ENCODE results near the gene CSRNP3. TPM values are rescaled to one million over a fixed set of nuclear protein-coding genes. Genes with fewer than 3 reads are reported as not detected.

CSRNP3 gene
- total and polyA plus RNA-seq, 9 donors = 5.9 to 15.6 (median 12.4) TPM

DNA sequence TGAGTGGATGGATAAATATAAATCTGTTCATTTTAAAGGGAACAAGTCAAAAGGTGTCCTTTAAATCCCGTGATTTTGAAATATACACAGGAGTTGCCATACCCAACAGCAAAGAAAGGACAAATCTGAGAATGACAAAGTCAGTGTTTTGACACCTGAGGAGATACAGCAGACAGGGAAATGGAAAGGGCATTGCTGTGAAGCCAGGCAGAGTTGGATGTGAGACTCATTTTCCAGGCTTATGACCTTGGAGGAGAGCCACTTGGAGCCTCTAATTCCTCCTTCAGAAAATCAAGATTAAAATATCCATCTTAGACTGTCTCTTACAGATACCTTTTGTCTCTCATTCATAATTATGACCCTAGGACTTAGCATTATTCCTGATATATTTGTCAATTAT, 170.0 kb downstream of the CSRNP3 start:
- no peaks in the 10 kb centered on the region for H3K36me3 ChIP-seq (ENCODE audit: control insufficient read depth, insufficient read depth, low read length)

DNA sequence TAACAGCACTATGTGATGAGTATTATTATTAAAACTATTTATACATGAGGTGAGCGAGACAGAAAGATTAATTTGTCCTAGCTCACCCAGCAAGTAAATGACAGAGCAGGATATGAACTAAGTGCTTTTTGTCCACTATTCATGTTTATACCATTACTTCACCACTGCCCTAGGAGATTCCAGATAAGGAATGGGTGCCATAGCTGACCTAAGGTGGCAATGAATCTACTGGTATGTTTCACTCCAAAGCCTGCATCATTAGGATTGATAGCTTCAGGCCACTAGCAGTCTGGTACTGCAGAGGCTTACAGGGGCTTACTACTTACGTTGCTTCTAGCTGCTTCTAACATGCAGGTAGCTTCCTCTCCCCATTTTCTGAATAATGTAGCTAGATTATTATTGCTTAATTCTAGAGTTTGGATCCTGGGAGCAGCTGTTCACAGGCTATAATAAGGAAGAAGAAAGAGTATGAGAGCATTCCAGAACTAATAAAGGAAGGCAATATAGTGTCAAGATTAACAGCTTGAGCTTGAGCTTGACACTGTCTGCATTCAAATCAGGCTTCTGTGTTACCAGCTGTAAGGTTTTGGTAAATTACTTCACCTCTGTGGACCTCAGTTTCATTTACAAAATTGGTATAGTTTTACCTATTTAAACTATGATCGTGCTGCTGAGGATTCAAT, 170.9 kb downstream of the CSRNP3 start:
- Histone ChIP-seq H3K9me3 (replicated peaks; ENCODE audit: control insufficient read depth, low read depth, low read length) (peaks cover 3% of the 10 kb centered on the region), H3K27me3 (ENCODE audit: control insufficient read depth, insufficient read depth, low read length) (no peaks in the 10 kb centered on the region), H3K4me3 (ENCODE audit: low read length) (no peak overlapping the region), H3K36me3 (ENCODE audit: control insufficient read depth, insufficient read depth, low read length) (no peaks in the 10 kb centered on the region), H3K4me1 (ENCODE audit: control insufficient read depth, insufficient read depth, low read length) (peaks cover 2% of the 10 kb centered on the region), H3K27ac (ENCODE audit: low read length) (no peak overlapping the region)
- DNase-seq = no peak
- WGBS (ENCODE audit: insufficient coverage) = no CpG with 5 or more reads among the region's 3 CpGs

More for the DNA sequence above, 170.0 kb downstream of the CSRNP3 start:
- peaks cover 3% of the 10 kb centered on the region for H3K9me3 ChIP-seq (replicated peaks; ENCODE audit: control insufficient read depth, low read depth, low read length)
- H3K4me3 ChIP-seq (ENCODE audit: low read length) = no peak overlapping the region
- no peak overlapping the region for H3K27ac ChIP-seq (ENCODE audit: low read length)
- no peaks in the 10 kb centered on the region for H3K27me3 ChIP-seq (ENCODE audit: control insufficient read depth, insufficient read depth, low read length)
- WGBS (ENCODE audit: insufficient coverage) = 80% methylated on average over 1 of the region's 1 CpG
- peak; percentile 25 for DNase-seq
- H3K4me1 ChIP-seq (ENCODE audit: control insufficient read depth, insufficient read depth, low read length) = peaks cover 7% of the 10 kb centered on the region

DNA sequence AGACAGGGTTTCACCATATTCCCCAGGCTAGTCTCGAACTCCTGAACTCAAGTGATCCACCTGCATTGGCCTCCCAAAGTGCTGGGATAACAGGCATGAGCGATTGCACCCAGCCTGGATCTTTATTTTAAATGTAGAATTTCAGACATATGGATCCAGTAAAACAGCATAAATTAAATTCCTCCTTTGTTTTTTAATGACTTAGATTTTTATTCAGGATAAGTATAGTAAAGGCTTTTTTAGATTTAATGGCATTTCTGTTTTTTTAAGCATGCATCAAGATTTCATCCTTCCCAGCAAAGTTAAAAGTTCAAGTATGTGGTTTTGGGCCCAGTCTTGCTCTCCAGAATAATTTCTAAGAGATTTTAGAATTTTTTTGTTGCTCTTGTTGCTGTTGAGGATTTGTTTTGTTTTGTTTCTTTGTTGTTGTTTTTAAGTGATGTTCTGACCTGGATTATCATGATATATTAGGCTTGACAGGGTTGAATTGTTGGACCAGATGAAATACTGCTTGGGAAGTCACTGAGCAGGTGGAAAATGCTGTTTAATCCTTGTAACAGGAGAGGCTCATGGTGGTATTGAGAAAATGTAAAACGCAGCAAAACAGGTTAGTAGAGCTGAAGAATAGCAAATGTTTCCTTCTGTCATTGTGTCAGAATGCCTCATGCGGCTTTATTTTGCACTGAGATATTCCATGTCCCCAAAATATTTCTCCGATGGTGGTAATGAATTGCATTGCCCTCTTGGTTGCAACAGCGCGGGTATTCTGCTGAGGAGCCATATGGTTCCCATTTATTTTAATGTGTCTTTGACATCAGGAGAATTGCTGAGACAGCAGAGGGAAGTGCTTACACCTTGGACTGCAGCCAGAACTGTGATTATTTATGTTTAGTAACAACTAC, 176.7 kb downstream of the CSRNP3 start:
- H3K4me1 ChIP-seq (ENCODE audit: control insufficient read depth, insufficient read depth, low read length) = peaks cover 5% of the 10 kb centered on the region
- H3K27me3 ChIP-seq (ENCODE audit: control insufficient read depth, insufficient read depth, low read length) = no peaks in the 10 kb centered on the region
- 0% methylated on average over 1 of the region's 7 CpGs for WGBS (ENCODE audit: insufficient coverage)
- H3K9me3 ChIP-seq (replicated peaks; ENCODE audit: control insufficient read depth, low read depth, low read length) = peaks cover 3% of the 10 kb centered on the region
- peak; percentile 84 for DNase-seq
- no peak overlapping the region for H3K4me3 ChIP-seq (ENCODE audit: low read length)
- H3K36me3 ChIP-seq (ENCODE audit: control insufficient read depth, insufficient read depth, low read length) = no peaks in the 10 kb centered on the region
- H3K27ac ChIP-seq (ENCODE audit: low read length) = peak overlapping the region; percentile 42

DNA sequence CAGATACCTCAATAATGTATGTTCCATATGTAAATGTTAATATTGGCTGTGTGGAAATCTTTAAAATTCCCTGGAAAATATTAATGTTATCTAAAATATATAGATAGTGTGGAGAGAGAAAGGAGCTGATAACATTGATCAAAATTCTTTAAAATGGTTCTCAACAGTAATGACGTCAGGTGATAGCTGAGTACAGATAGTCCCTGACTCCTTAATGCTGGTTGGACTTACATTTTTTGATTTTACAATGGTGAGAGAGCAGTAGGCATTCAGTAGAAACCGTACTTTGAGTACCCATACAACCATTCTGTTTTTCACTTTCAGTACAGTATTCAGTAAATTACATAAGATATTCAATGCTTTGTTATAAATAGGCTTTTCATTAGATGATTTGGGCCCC, 177.9 kb downstream of the CSRNP3 start:
- peaks cover 5% of the 10 kb centered on the region for H3K4me1 ChIP-seq (ENCODE audit: control insufficient read depth, insufficient read depth, low read length)
- no peak overlapping the region for H3K4me3 ChIP-seq (ENCODE audit: low read length)
- H3K36me3 ChIP-seq (ENCODE audit: control insufficient read depth, insufficient read depth, low read length) = no peaks in the 10 kb centered on the region
- H3K27me3 ChIP-seq (ENCODE audit: control insufficient read depth, insufficient read depth, low read length) = no peaks in the 10 kb centered on the region
- WGBS (ENCODE audit: insufficient coverage) = no CpG with 5 or more reads among the region's 2 CpGs
- no peak overlapping the region for H3K27ac ChIP-seq (ENCODE audit: low read length)
- DNase-seq = no peak
- H3K9me3 ChIP-seq (replicated peaks; ENCODE audit: control insufficient read depth, low read depth, low read length) = peaks cover 3% of the 10 kb centered on the region

DNA sequence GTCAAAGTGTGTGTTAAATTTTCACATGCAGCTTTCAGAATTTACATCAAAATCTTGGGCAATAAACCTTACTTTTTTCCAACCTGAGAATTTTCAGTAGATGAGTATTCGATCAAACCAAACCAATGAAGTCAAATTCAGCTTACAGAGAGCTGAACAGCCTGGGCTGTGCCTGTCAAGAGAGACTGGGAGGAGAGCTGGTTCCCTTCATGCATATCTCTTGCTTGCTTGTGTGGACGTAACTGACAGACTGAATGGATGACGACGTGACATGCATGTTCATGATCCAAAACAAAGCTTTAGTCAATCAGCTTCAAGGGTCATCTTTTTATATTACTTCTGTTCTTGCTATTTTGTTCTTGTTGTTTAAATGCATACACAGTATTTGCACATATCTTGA, 179.3 kb downstream of the CSRNP3 start:
- no peaks in the 10 kb centered on the region for H3K9me3 ChIP-seq (replicated peaks; ENCODE audit: control insufficient read depth, low read depth, low read length)
- WGBS (ENCODE audit: insufficient coverage) = no CpG with 5 or more reads among the region's 4 CpGs
- H3K27ac ChIP-seq (ENCODE audit: low read length) = no peak overlapping the region
- no peak overlapping the region for H3K4me3 ChIP-seq (ENCODE audit: low read length)
- H3K4me1 ChIP-seq (ENCODE audit: control insufficient read depth, insufficient read depth, low read length) = peaks cover 5% of the 10 kb centered on the region
- H3K36me3 ChIP-seq (ENCODE audit: control insufficient read depth, insufficient read depth, low read length) = no peaks in the 10 kb centered on the region
- H3K27me3 ChIP-seq (ENCODE audit: control insufficient read depth, insufficient read depth, low read length) = no peaks in the 10 kb centered on the region
- no peak for DNase-seq

DNA sequence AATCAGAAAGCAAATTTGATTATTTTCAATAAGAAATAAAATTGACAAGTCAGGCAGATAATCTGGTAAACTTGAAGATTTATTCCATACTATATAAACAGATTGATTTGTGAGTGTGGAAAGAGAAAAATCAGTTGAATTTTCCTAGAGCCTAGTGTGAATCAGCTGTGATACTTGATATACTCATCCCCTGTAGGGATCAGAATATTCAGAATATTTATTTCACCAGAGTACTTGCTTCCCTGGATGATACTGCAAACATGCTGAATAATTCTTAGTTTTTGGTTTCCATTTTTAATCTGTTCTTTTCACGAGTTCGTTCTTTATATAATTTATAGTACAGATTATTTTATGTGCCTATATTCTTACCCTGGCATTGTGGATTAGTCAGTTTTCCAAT, 181.7 kb downstream of the CSRNP3 start:
- H3K4me3 ChIP-seq (ENCODE audit: low read length) = no peak overlapping the region
- no peaks in the 10 kb centered on the region for H3K9me3 ChIP-seq (replicated peaks; ENCODE audit: control insufficient read depth, low read depth, low read length)
- no peaks in the 10 kb centered on the region for H3K27me3 ChIP-seq (ENCODE audit: control insufficient read depth, insufficient read depth, low read length)
- no CpG with 5 or more reads among the region's 2 CpGs for WGBS (ENCODE audit: insufficient coverage)
- H3K27ac ChIP-seq (ENCODE audit: low read length) = no peak overlapping the region
- H3K4me1 ChIP-seq (ENCODE audit: control insufficient read depth, insufficient read depth, low read length) = peaks cover 3% of the 10 kb centered on the region
- no peaks in the 10 kb centered on the region for H3K36me3 ChIP-seq (ENCODE audit: control insufficient read depth, insufficient read depth, low read length)
- no peak for DNase-seq

DNA sequence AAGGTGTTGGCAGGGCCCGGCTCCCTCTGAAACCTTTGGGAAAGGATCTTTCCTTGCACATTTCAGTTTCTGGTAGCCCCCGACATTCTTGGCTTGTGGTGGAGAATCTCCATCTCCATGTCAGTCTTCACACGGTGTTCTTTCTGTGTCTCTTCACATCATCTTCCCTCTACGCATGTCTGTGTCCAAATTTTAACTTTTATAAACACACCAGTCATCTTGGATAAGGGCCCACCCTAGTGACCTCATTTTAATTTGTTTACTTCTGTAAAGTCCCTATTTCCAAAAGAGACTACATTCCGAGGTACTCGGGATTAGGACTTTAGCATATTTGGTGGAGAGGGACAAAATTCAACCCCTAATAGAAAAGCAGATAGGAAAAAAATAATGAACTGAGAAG, 186.2 kb downstream of the CSRNP3 start:
- H3K36me3 ChIP-seq (ENCODE audit: control insufficient read depth, insufficient read depth, low read length) = peaks cover 12% of the 10 kb centered on the region
- H3K4me3 ChIP-seq (ENCODE audit: low read length) = no peak overlapping the region
- H3K27ac ChIP-seq (ENCODE audit: low read length) = no peak overlapping the region
- peak; percentile 65 for DNase-seq
- no peaks in the 10 kb centered on the region for H3K4me1 ChIP-seq (ENCODE audit: control insufficient read depth, insufficient read depth, low read length)
- H3K9me3 ChIP-seq (replicated peaks; ENCODE audit: control insufficient read depth, low read depth, low read length) = no peaks in the 10 kb centered on the region
- 50% methylated on average over 4 of the region's 6 CpGs for WGBS (ENCODE audit: insufficient coverage)
- H3K27me3 ChIP-seq (ENCODE audit: control insufficient read depth, insufficient read depth, low read length) = no peaks in the 10 kb centered on the region

DNA sequence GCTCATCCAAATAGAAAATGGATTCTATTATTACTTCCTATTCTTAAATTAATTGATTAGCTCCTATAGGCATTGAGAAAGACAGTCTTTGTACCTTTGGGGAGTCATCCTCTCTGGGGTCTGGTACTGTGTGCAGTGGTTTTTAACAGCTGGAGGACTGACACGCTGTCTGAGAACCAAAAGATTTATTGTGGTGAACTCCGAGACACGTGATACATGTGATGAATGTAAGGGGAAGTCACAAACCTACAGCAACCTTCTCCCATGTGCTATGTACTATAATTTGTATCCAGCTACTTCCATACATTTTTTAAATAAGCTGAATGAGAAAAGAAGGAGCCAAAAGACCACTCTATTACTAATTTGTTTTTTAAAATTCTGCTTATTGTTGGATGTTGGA, 190.9 kb downstream of the CSRNP3 start:
- no CpG with 5 or more reads among the region's 3 CpGs for WGBS (ENCODE audit: insufficient coverage)
- no peaks in the 10 kb centered on the region for H3K9me3 ChIP-seq (replicated peaks; ENCODE audit: control insufficient read depth, low read depth, low read length)
- peaks cover 12% of the 10 kb centered on the region for H3K36me3 ChIP-seq (ENCODE audit: control insufficient read depth, insufficient read depth, low read length)
- no peaks in the 10 kb centered on the region for H3K27me3 ChIP-seq (ENCODE audit: control insufficient read depth, insufficient read depth, low read length)
- no peaks in the 10 kb centered on the region for H3K4me1 ChIP-seq (ENCODE audit: control insufficient read depth, insufficient read depth, low read length)
- H3K4me3 ChIP-seq (ENCODE audit: low read length) = no peak overlapping the region
- no peak overlapping the region for H3K27ac ChIP-seq (ENCODE audit: low read length)
- no peak for DNase-seq

DNA sequence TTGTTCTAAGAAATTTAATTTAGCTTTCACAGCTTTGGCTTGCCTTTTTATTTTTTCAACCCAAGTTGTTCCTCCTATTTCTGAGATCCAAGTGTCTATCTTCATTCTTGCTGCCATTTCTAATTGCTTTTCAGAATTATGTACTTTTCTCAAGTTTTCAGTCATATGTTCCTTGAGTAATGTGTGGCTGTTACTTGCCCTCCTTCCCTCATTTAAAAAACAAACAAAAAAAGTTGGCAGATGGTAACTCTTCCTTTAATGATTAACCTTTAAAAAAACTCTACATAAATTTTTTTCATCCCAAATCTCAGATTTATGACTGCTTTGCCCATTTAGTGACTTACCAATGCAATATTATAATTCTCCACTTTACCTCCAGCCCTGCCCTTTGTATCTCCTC, 193.2 kb downstream of the CSRNP3 start:
- H3K36me3 ChIP-seq (ENCODE audit: control insufficient read depth, insufficient read depth, low read length) = peaks cover 8% of the 10 kb centered on the region
- no peaks in the 10 kb centered on the region for H3K27me3 ChIP-seq (ENCODE audit: control insufficient read depth, insufficient read depth, low read length)
- no peak overlapping the region for H3K4me3 ChIP-seq (ENCODE audit: low read length)

DNA sequence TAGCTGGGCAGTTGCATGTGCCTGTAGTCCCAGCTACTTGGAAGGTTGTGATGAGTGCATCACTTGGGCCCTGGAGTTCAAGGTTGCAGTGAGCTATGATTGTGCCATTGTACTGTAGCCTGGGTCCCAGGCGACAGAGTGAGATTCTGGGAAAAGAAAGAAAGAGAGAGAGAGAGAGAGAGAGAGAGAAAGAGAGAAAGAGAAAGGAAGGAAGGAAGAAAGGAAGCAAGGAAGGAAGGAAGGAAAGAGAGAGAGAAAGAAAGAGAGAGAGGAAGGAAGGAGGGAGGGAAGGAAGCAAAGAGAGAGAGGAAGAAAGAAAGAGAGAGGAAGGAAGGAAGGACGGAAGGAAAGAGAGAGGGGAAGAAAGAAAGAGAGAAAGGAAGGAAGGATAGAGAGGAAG, 196.1 kb downstream of the CSRNP3 start:
- H3K27me3 ChIP-seq (ENCODE audit: control insufficient read depth, insufficient read depth, low read length) = no peaks in the 10 kb centered on the region
- no peak overlapping the region for H3K4me3 ChIP-seq (ENCODE audit: low read length)
- no peaks in the 10 kb centered on the region for H3K4me1 ChIP-seq (ENCODE audit: control insufficient read depth, insufficient read depth, low read length)
- H3K9me3 ChIP-seq (replicated peaks; ENCODE audit: control insufficient read depth, low read depth, low read length) = no peaks in the 10 kb centered on the region
- 85% methylated on average over 2 of the region's 2 CpGs for WGBS (ENCODE audit: insufficient coverage)
- no peak overlapping the region for H3K27ac ChIP-seq (ENCODE audit: low read length)
- no peak for DNase-seq
- no peaks in the 10 kb centered on the region for H3K36me3 ChIP-seq (ENCODE audit: control insufficient read depth, insufficient read depth, low read length)

More for the DNA sequence above, 193.2 kb downstream of the CSRNP3 start:
- no peak for DNase-seq
- Histone ChIP-seq H3K27ac (ENCODE audit: low read length) (no peak overlapping the region), H3K4me1 (ENCODE audit: control insufficient read depth, insufficient read depth, low read length) (no peaks in the 10 kb centered on the region), H3K9me3 (replicated peaks; ENCODE audit: control insufficient read depth, low read depth, low read length) (no peaks in the 10 kb centered on the region)

All from muscle of leg (tissue), 11 donors.